Stomach smooth muscle (tissue), 2 donors: ENCODE results near the gene C5orf58.

Experiments used
- H3K27ac ChIP-seq: one replicate; pipeline ENCODE4 v1.7.0; 2013; ENCODE audit warnings: mild to moderate bottlenecking, low read length, inconsistent platforms
- H3K27me3 ChIP-seq, 2 donors: one replicate each; pipeline ENCODE4 v1.7.0; 2013; ENCODE audit warnings: low read length in 2 of 2; ENCODE audit not compliant: insufficient read depth in 2 of 2, control insufficient read depth in 1 of 2
- H3K36me3 ChIP-seq, 2 donors: one replicate each; pipeline ENCODE4 v1.7.0; 2013; ENCODE audit warnings: low read length in 2 of 2; ENCODE audit not compliant: control insufficient read depth in 2 of 2, insufficient read depth in 2 of 2
- H3K4me1 ChIP-seq: one replicate; pipeline ENCODE4 v1.7.0; 2013; ENCODE audit warnings: low read length; ENCODE audit not compliant: control insufficient read depth, insufficient read depth
- H3K4me3 ChIP-seq, 2 donors: one replicate each; pipeline ENCODE4 v1.7.0; 2013; ENCODE audit warnings: low read length in 2 of 2
- H3K9ac ChIP-seq, 2 donors: one replicate each; pipeline ENCODE4 v1.7.0; 2013; ENCODE audit warnings: low read length in 2 of 2, mild to moderate bottlenecking in 1 of 2
- H3K9me3 ChIP-seq, 2 donors: one replicate each; pipeline ENCODE4 v1.7.0; 2013; ENCODE audit warnings: low read length in 2 of 2; ENCODE audit not compliant: control insufficient read depth in 2 of 2
- donor health status: healthy.
- donor health status: Pancreatic carcinoma.

C5orf58 gene

DNA sequence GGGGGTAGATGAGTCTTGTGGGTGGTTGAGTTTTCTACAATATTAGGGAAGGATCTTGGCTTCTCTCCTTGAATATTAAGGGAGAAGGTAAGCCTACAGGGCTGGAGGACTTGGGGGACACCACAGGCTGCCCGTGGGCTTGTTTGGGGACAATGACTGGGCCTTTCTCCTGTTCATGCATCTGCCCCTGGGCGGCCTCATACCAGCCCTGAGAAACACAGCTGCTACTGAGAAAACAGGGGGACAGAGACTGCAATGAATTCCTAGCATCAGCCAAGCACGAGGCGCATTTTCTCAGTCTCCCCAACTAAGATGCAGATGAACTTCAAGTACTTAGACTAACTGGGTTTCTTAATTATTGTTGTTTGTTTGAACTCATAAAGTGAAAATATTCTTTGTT lies 24.6 kb downstream of the C5orf58 start:
- Histone ChIP-seq H3K27ac (no peak overlapping the region), H3K36me3 (no peaks in the 10 kb centered on the region), H3K27me3 (no peaks in the 10 kb centered on the region), H3K4me1 (peaks cover 3% of the 10 kb centered on the region), H3K4me3 (no peak overlapping the region), H3K9me3 (no peaks in the 10 kb centered on the region), H3K9ac (no peak overlapping the region)

DNA sequence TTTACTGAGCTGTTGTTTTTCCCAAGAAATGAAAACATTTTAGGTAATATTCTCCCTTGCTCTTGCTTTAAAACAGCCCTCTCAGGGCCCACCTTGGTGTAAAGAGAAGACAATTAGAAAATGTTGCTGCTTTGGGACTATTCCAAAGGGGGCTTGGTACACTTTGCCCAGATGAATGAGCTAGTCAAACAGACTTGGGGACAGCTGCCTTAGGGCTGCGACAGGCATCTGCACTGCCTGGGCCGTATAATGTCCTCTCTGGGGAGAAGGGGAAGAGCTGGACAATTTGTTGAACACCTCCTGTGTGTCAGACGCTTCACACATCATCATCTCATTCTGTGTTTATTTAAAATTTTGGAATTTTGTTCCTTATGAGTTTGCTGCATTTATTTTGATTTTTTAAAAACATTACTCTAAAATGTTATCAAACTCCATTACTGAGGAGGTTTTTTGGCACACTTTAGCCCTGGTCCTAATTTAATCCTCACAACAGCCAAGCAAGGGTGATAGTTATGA lies 28.8 kb downstream of the C5orf58 start:
- no peak overlapping the region for H3K4me3 ChIP-seq
- no peaks in the 10 kb centered on the region for H3K9me3 ChIP-seq
- no peaks in the 10 kb centered on the region for H3K36me3 ChIP-seq
- no peak overlapping the region for H3K27ac ChIP-seq
- peaks cover 7% of the 10 kb centered on the region for H3K4me1 ChIP-seq
- peaks cover 0 to 2% of the 10 kb centered on the region in 2 donors for H3K27me3 ChIP-seq
- no peak overlapping the region for H3K9ac ChIP-seq

DNA sequence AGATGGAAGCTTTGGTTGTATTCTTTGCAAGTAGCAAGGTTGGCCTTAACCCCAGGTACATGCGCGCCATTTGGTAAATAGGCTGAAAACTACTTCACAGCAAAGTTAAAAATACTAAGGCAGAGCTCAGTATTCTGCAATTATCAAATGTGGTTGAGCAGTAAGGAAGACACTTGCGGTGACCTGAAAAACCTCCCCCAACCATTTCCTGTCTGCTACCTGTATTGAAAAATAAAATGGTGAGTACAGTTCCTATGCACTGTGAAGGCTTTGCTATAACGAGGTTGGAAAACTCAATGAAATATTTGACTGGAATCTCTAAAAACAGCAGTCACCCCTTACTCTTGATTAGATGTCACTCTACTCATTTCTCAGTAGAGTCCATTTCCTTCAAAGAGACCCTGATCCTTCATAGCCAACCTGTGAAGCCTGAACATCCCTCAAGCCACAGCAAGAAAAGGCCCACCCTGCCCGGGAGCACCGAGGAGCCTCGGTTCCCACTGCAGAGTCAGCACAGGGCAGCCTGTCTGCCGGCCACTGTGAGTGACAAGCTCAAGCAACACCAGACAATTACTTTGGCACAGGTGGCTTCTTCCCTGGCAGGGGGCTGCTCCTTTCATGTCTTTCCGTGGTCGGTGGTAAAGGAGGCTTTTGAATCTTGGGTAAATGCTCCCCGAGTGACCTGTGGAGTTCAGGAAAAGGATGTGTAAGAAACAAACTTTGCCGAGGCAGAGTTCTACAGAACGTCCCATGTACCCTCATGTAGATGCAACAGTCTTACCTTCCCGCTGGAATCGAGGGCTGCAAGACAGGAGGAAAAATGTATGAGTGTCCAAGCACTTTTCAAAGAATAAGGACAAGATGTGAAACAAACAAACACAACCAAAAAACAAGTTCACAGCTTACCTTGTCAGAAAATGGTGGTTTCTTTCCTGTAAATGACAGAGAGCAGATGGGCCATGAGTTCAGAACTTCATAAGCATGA lies 29.6 kb downstream of the C5orf58 start:
- Histone ChIP-seq H3K36me3 (no peaks in the 10 kb centered on the region), H3K9ac (no peak overlapping the region)

DNA sequence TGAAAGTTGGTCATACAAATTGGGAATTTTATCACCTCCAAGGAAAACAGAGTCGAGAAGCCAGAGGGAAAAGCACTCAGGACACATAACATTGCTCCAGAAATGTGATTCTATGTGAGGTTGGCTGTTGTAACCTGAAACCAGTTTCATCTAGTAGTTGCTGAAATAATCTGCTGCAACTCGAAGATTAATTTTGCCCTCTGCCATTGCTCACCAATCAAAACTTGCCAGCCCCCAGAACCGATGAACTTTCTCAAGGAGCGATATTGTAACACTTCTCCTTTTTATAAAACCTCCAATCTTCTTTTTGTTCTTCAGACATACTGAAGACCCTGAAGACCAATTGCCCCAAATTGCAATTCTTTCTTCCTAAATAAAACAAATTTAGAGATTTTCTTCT lies 31.1 kb downstream of the C5orf58 start:
- H3K27me3 ChIP-seq, result peaks cover 0 to 8% of the 10 kb centered on the region in 2 donors
- no peak overlapping the region for H3K9ac ChIP-seq
- H3K4me1 ChIP-seq, result peaks cover 12% of the 10 kb centered on the region
- H3K9me3 ChIP-seq, result no peaks in the 10 kb centered on the region
- no peak overlapping the region for H3K4me3 ChIP-seq
- H3K36me3 ChIP-seq, result no peaks in the 10 kb centered on the region
- no peak overlapping the region for H3K27ac ChIP-seq

More for the DNA sequence above, 29.6 kb downstream of the C5orf58 start:
- Histone ChIP-seq H3K27me3 (peaks cover 0 to 7% of the 10 kb centered on the region in 2 donors), H3K9me3 (no peaks in the 10 kb centered on the region), H3K4me1 (peaks cover 4% of the 10 kb centered on the region), H3K4me3 (no peak overlapping the region), H3K27ac (no peak overlapping the region)

DNA sequence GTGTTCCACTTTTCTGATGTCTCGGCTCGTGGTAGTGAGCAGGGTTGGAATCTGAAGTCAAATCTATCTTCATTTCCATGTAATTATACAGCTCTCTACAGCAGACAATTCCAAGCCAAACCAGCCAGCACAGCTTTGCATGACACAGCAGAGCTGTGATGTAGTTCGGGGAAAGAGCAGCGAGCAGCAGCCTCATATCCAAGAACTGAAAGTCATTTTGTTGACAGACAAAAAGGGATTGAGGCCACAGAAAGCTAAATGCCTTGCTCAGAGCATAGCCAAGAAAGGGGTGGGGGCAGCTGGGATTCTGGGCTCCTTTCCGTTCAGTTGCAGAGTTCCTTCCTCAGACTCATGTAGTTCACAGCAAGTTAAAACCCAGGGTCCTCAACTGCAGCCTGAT lies 32.7 kb downstream of the C5orf58 start:
- H3K36me3 ChIP-seq, result no peaks in the 10 kb centered on the region
- no peak overlapping the region for H3K27ac ChIP-seq
- no peak overlapping the region for H3K4me3 ChIP-seq
- H3K9me3 ChIP-seq, result no peaks in the 10 kb centered on the region
- H3K27me3 ChIP-seq, result peaks cover 0 to 8% of the 10 kb centered on the region in 2 donors
- H3K9ac ChIP-seq, result no peak overlapping the region
- peaks cover 14% of the 10 kb centered on the region for H3K4me1 ChIP-seq

DNA sequence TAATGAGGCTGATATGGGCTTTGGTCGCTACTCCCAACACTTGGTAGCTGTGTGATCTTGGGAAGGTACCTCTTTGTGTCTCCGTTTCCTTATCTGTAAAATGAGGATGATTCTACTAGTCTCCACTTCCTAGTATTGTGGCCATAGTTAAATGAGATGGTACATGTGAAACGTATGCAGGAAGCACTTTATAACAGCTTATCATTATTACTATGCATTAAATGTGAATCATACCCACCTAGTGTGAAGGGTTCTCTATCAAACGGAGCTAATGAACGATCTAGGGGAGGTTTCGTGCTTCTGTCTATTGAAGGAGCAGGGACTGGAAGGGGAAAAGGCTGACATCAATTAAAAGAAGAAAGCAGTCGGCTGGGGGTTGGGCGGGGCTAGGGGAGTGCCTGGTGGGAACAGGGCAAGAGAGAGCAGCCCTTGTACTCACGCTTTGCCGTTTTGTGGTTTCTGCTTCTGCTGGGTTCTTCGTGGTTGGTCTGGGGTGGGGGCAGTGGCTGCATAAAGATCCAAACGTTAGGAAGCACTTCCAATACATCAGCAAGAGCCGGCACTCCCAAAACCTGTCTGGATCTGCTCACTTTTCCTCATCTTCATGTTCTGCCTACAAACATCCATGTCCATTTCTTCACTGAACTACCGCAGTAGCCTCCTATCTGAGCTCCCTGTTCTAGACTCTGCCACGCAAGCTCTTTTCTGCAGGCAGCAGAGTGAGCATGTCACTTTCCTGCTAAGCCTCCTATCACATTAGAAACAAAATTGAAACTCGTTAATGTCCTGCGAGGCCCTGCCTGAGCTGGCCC lies 34.0 kb downstream of the C5orf58 start:
- no peak overlapping the region for H3K4me3 ChIP-seq
- H3K27ac ChIP-seq, result no peak overlapping the region
- peaks cover 14% of the 10 kb centered on the region for H3K4me1 ChIP-seq
- peaks cover 0 to 8% of the 10 kb centered on the region in 2 donors for H3K27me3 ChIP-seq
- H3K36me3 ChIP-seq, result no peaks in the 10 kb centered on the region
- H3K9ac ChIP-seq, result no peak overlapping the region
- H3K9me3 ChIP-seq, result no peaks in the 10 kb centered on the region

DNA sequence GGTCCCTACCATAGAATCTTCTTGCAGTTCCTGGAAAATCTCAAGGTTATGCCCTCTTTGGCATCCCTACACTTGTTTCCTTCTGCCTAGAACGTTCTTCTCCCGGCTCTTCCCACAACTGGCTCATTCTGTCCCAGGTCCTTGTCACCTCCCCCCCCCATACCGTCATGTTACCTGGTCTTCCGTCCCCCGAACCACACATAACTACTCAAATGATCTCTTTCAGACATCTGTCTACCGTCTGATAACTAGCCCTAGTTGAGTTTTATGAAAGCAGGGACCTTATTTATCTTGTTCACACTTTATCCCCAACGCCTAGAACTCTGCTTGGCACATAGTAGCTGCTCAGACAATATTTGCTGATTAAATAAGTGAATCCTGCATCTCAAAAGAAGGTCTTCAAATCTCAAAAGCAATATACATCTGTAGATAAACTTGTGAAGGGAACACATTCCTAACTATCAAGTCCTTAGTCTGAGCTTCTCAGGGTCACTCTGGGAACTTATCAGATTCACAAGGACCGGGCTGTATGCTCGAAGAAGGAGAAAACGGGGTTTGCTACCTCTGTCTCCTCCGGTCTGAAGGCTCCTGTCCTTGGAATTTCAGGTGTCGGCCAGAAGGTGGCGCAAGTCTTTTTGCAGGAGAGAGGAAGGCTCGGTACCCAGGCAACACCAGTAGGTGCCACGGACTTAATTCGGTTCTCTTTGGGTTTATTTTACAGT lies 34.8 kb downstream of the C5orf58 start:
- Histone ChIP-seq H3K36me3 (no peaks in the 10 kb centered on the region), H3K9ac (peak overlapping the region in 1 of 2 donors; percentile 32), H3K27ac (no peak overlapping the region), H3K9me3 (no peaks in the 10 kb centered on the region), H3K27me3 (peaks cover 0 to 8% of the 10 kb centered on the region in 2 donors), H3K4me1 (peaks cover 14% of the 10 kb centered on the region), H3K4me3 (peak overlapping the region; percentile 14 to 24)

DNA sequence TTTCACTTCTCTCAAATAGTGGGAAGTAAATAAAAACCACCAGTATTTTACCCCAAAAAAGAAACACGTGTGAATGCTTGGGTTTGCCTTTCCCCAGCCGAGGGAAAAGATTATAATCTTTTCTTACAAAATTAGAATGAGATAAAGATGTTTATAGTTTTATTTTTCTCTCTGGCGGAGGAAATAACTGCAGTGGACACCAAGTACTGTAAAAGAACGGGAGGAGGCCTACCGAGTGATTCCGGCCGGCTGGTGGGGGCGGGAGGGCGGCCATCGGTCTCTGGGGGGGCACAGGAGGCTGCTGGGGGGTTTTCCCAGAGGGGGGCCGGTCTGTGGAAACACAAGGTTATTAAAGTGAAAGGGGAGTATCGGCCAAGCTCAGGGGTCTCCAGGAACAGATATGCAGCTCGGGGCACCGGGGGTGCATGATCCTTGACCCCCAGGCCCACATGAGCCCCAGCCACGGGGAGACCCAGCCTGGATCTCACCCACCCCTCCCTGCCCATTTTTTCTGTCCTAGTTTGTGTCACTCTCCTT lies 35.4 kb downstream of the C5orf58 start:
- Histone ChIP-seq H3K9ac (peak overlapping the region in 1 of 2 donors; percentile 32), H3K27me3 (peaks cover 0 to 8% of the 10 kb centered on the region in 2 donors), H3K4me1 (peaks cover 14% of the 10 kb centered on the region), H3K4me3 (peak overlapping the region; percentile 14 to 24), H3K27ac (no peak overlapping the region), H3K36me3 (no peaks in the 10 kb centered on the region), H3K9me3 (no peaks in the 10 kb centered on the region)

DNA sequence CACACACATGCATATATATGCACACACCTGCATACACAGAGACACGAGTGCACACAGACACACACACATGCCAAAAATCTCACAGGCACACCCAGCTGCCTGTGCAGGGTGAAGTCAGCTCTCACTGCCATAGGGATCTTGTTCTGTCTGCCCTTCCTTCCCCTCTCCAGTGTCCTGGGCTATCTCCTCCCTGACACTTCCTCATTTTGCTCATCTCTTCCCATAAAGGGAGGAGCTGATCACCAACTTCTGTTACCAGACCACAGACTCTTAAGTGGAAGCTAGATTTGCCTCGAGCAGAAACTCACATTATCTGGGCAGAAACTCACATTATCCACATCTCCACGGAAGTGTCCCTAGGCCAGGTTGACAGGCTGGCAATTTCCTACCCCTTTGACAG lies 36.1 kb downstream of the C5orf58 start:
- H3K9me3 ChIP-seq, result no peaks in the 10 kb centered on the region
- peaks cover 16% of the 10 kb centered on the region for H3K4me1 ChIP-seq
- no peak overlapping the region for H3K4me3 ChIP-seq
- peaks cover 0 to 8% of the 10 kb centered on the region in 2 donors for H3K27me3 ChIP-seq
- no peaks in the 10 kb centered on the region for H3K36me3 ChIP-seq
- H3K27ac ChIP-seq, result no peak overlapping the region
- H3K9ac ChIP-seq, result no peak overlapping the region

DNA sequence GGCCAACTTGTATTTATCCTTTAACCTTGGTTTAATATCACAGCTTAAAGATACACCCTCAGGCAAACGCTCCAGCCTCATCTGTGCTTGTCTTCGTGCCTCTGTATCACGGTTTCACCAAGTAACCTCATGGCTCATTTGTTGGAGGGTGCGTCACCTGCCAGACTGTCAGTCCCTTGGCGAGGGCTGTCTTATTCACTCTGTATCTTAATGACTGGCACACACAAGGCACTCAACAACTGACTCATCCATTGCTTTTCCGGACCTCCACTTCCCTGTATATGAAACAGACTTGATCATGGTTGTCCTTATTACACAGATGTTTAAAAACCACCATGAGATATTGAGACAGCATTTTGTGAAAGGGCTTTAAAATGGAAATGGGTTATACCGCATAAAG lies 36.8 kb downstream of the C5orf58 start:
- H3K4me1 ChIP-seq, result peaks cover 18% of the 10 kb centered on the region
- H3K9ac ChIP-seq, result no peak overlapping the region
- H3K27ac ChIP-seq, result no peak overlapping the region
- H3K9me3 ChIP-seq, result no peaks in the 10 kb centered on the region
- no peaks in the 10 kb centered on the region for H3K36me3 ChIP-seq
- H3K27me3 ChIP-seq, result peaks cover 0 to 8% of the 10 kb centered on the region in 2 donors
- H3K4me3 ChIP-seq, result no peak overlapping the region
